Ovary (tissue), 9 donors: ENCODE results near the gene GK. TPM values are rescaled to one million over a fixed set of nuclear protein-coding genes. Genes with fewer than 3 reads are reported as not detected.

Experiments
- DNase-seq, 5 donors: peaks; one replicate each; pipeline ENCODE4 v3.0.0-alpha.2; 2019 to 2020
- H3K27ac ChIP-seq, 2 donors: fragments of 200-600 bp; one replicate each; pipeline versions ENCODE4 v1.5.1 to v1.8.0; 2019 to 2022
- H3K27me3 ChIP-seq: fragments of 200-600 bp; one replicate; pipeline ENCODE4 v1.8.0; 2022
- H3K36me3 ChIP-seq: fragments of 200-600 bp; sonication (generic); one replicate; pipeline ENCODE4 v1.5.1; 2019
- H3K4me1 ChIP-seq: one replicate; pipeline ENCODE4 v1.8.1; 2013; ENCODE audit warnings: mild to moderate bottlenecking, moderate library complexity; ENCODE audit not compliant: insufficient read depth
- H3K4me3 ChIP-seq: fragments of 200-600 bp; sonication (generic); one replicate; pipeline ENCODE4 v1.5.1; 2017
- H3K9me3 ChIP-seq, 2 donors: fragments of 200-600 bp in 1 of 2; sonication (generic) in 1 of 2; one replicate each; pipeline versions ENCODE4 v1.5.1 to v1.8.1; 2013 to 2019; ENCODE audit warnings: mild to moderate bottlenecking in 1 of 2, moderate library complexity in 1 of 2
- CTCF ChIP-seq, 3 donors: fragments of 450-650 bp in 2 of 3; fragments of 200-600 bp in 1 of 3; IDR thresholded peaks; one replicate each; pipeline versions ENCODE4 v1.5.1 to v1.8.0; 2016 to 2022; ENCODE audit warnings: antibody characterized with exemption in 3 of 3, mild to moderate bottlenecking in 1 of 3
- EP300 ChIP-seq: sonication (generic); formaldehyde crosslinking; IDR thresholded peaks from one replicate; pipeline ENCODE4 v1.6.1; 2017; ENCODE audit warnings: antibody characterized with exemption
- POLR2A ChIP-seq: fragments of 450-650 bp; IDR thresholded peaks from one replicate; pipeline ENCODE4 v1.6.1; 2017; ENCODE audit warnings: antibody characterized with exemption, mild to moderate bottlenecking, moderate library complexity
- WGBS, 3 donors: extraction: QIAGEN DNeasy Blood & Tissue Kit in 1 of 3; methylation state at CpG; one replicate each; pipeline versions ENCODE4 v1.1.5 to v1.1.7; 2013 to 2017; 5-methylcytosine and 5-hydroxymethylcytosine counted together
- intact Hi-C, 4 donors: fragments of 100-400 bp; cut with DNase I; formaldehyde crosslinking; loops; one replicate each; pipeline versions ENCODE4 v1.11.0 to v1.15.1; 2022 to 2023
- polyA plus RNA-seq, 2 donors: library from polyadenylated mRNA; stranded (reverse); fragments of 200-250 nt in 1 of 2; fragments of 350-450 nt in 1 of 2; fragmentation: Illumina TruSeq in 1 of 2; extraction: RNeasy Lipid Tissue Mini Kit (QIAGEN cat#74804) in 1 of 2; gene quantifications; one replicate each; pipeline ENCODE4 v1.2.3, GENCODE V29; 2013 to 2014
- total RNA-seq, 7 donors: library from RNA; depleted of rRNA in 2 of 7; stranded (reverse); fragments of >200 nt in 2 of 7; fragmentation: NEBNext Ultra II Directional in 3 of 7; extraction: Animal tissue kit (Norgen Biotek cat#: 25700) in 3 of 7; gene quantifications; one replicate each; pipeline versions ENCODE4 v1.1.0 to v1.2.4, GENCODE V29; 2016 to 2023
- donor health status: DM: no; HTN: no; CAD: no; lungs with moderate emphysema.
- donor health status: DM: no; HTN: no; CAD: no.
- donor health status: Bipolar disorder and iron deficiency.
- donor health status: DM: yes; HTN: yes; CAD: no.
- donor health status: DM: no; HTN: no; CAD: no.
- donor health status: DM: yes; HTN: yes; CAD: no.

GK gene
- total and polyA plus RNA-seq, 9 donors = 2.1 to 6.7 (median 5.3) TPM

- Histone ChIP-seq H3K36me3 (no peaks in the 10 kb centered on the region), H3K4me1 (no peaks in the 10 kb centered on the region), H3K27me3 (no peaks in the 10 kb centered on the region), H3K27ac (no peak overlapping the region), H3K9me3 (no peaks in the 10 kb centered on the region), H3K4me3 (no peak overlapping the region)
- DNase-seq = no peak
- TF ChIP-seq POLR2A = no peak
- intact Hi-C loops = no loop called here
- 79 to 84% (median 82%) methylated on average over 2 of the region's 2 CpGs for WGBS, 3 donors
These were observed 20.8 kb downstream of the GK start for GRCh38 chrX:30673884-30674598.

GRCh38 chrX:30674799-30675198 lies 21.6 kb downstream of the GK start:
- intact Hi-C loops = no loop called here
- 71 to 76% (median 72%) methylated on average over 3 of the region's 3 CpGs for WGBS, 3 donors
- H3K36me3 ChIP-seq = no peaks in the 10 kb centered on the region
- no peaks in the 10 kb centered on the region for H3K9me3 ChIP-seq
- H3K4me1 ChIP-seq = no peaks in the 10 kb centered on the region
- no peaks in the 10 kb centered on the region for H3K27me3 ChIP-seq
- DNase-seq = no peak
- H3K27ac ChIP-seq = no peak overlapping the region
- TF ChIP-seq CTCF (IDR thresholded peaks at IDR 0.05) (no peak), POLR2A (no peak), EP300 (no peak)
- no peak overlapping the region for H3K4me3 ChIP-seq

GRCh38 chrX:30679369-30679768 lies 26.1 kb downstream of the GK start:
- H3K4me1 ChIP-seq = no peaks in the 10 kb centered on the region
- no peaks in the 10 kb centered on the region for H3K9me3 ChIP-seq
- no peak overlapping the region for H3K27ac ChIP-seq
- H3K36me3 ChIP-seq = no peaks in the 10 kb centered on the region
- no peak for DNase-seq
- H3K4me3 ChIP-seq = no peak overlapping the region
- WGBS, 3 donors = 75 to 79% (median 78%) methylated on average over 6 of the region's 6 CpGs
- no peak for TF ChIP-seq POLR2A
- TF ChIP-seq CTCF (IDR thresholded peaks at IDR 0.05) = no peak
- TF ChIP-seq EP300 = no peak
- no peaks in the 10 kb centered on the region for H3K27me3 ChIP-seq
- intact Hi-C loops = no loop called here

- Histone ChIP-seq H3K9me3 (no peaks in the 10 kb centered on the region), H3K27ac (no peak overlapping the region), H3K36me3 (no peaks in the 10 kb centered on the region), H3K27me3 (no peaks in the 10 kb centered on the region), H3K4me3 (no peak overlapping the region), H3K4me1 (no peaks in the 10 kb centered on the region)
- no peak for DNase-seq
- TF ChIP-seq EP300 = no peak
- no peak for TF ChIP-seq POLR2A
- no peak for TF ChIP-seq CTCF (IDR thresholded peaks at IDR 0.05)
- WGBS, 3 donors = 66 to 81% (median 80%) methylated on average over 1 of the region's 1 CpG
- intact Hi-C loops = no loop called here
These were observed 27.4 kb downstream of the GK start for GRCh38 chrX:30680618-30681017.

GRCh38 chrX:30688641-30689040 lies 35.4 kb downstream of the GK start:
- 49 to 56% (median 49%) methylated on average over 2 of the region's 2 CpGs for WGBS, 3 donors
- Histone ChIP-seq H3K36me3 (no peaks in the 10 kb centered on the region), H3K27ac (no peak overlapping the region), H3K4me3 (no peak overlapping the region), H3K9me3 (no peaks in the 10 kb centered on the region), H3K27me3 (no peaks in the 10 kb centered on the region), H3K4me1 (no peaks in the 10 kb centered on the region)
- no peak for TF ChIP-seq POLR2A
- no peak for TF ChIP-seq EP300
- TF ChIP-seq CTCF (IDR thresholded peaks at IDR 0.05) = no peak
- DNase-seq = no peak
- intact Hi-C loops = no loop called here
